ENCODE data around the gene SETX. TPM values are rescaled to one million over a fixed set of nuclear protein-coding genes. Genes with fewer than 3 reads are reported as not detected.
A peak's percentile ranks its signal among the peaks of the same experiment; 100 is the strongest.

SETX gene
- total RNA-seq, result 47.2 and 47.7 TPM in 2 replicates
- long read RNA-seq, partial matches to known transcripts, result 214 of 245 reads
- long read RNA-seq, other reads (novel, unspliced or antisense), result 31 of 245 reads

DNA sequence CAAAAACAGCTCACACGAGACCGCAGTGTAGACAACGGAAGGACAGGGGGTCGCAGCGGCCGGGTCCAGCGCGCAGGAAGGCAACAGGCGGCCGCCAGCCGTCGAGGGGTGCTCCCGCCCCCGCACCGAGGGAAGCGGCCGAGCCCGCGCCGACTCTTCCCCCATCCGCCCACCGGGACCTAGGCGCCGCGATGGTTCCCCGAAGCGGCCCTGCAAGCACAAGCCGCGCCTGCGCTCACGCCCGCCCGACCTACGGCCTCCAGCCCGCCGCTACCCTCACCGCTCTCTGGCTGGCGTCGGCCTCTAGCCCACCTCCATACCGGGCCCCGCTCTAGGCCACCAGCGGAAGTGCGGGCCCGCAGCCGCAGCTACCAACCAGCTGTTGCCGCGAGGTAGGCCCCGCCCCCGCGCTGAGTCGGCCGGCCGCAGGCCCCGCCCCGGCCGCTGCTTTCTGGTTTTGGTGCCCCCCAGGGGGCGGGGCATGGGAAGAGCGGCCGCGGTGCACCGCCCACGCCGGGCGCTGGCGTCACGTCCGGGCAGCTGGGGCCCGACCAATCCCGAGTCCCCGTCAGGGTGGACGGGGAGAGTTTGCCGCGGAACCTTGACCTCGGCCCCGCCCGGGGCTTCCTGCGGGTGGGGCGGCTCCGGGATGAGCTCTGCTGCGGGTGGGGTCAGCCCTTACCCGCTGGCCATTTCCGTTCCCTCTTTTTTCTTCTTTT is at the start of gene SETX:
SETX (minus strand) TSS at position 350 of the 719 bp plus-strand sequence. CDS start 5,558 bp downstream, outside the sequence.
- DNase-seq (ENCODE audit: low spot score, unreplicated experiment), result peak; percentile 93
- H3K27me3 Mint-ChIP-seq, result no peaks in the 10 kb centered on the region
- no peaks in the 10 kb centered on the region for H3K9me3 Mint-ChIP-seq (ENCODE audit: low read depth)
- H3K36me3 Mint-ChIP-seq (ENCODE audit: insufficient read depth), result peaks cover 14% of the 10 kb centered on the region
- TF ChIP-seq, protein P1, sequence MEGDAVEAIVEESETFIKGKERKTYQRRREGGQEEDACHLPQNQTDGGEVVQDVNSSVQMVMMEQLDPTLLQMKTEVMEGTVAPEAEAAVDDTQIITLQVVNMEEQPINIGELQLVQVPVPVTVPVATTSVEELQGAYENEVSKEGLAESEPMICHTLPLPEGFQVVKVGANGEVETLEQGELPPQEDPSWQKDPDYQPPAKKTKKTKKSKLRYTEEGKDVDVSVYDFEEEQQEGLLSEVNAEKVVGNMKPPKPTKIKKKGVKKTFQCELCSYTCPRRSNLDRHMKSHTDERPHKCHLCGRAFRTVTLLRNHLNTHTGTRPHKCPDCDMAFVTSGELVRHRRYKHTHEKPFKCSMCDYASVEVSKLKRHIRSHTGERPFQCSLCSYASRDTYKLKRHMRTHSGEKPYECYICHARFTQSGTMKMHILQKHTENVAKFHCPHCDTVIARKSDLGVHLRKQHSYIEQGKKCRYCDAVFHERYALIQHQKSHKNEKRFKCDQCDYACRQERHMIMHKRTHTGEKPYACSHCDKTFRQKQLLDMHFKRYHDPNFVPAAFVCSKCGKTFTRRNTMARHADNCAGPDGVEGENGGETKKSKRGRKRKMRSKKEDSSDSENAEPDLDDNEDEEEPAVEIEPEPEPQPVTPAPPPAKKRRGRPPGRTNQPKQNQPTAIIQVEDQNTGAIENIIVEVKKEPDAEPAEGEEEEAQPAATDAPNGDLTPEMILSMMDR (IDR thresholded peaks at IDR 0.05; ENCODE audit: unreplicated experiment), result no peak
- H3K27ac Mint-ChIP-seq, result peak within 1 kb of the TSS; percentile 97
- peaks cover 19% of the 10 kb centered on the region for H3K4me1 Mint-ChIP-seq (ENCODE audit: low read depth)
- peak within 1 kb of the TSS; percentile 93 for H3K4me3 Mint-ChIP-seq (ENCODE audit: low read depth)

GRCh38 chr9:132404228-132404881 is 49.6 kb upstream of the SETX start:
- H3K36me3 Mint-ChIP-seq (ENCODE audit: insufficient read depth), result peaks cover 13% of the 10 kb centered on the region
- H3K27ac Mint-ChIP-seq, result peak overlapping the region; percentile 8
- peak overlapping the region; percentile 25 for H3K4me3 Mint-ChIP-seq (ENCODE audit: low read depth)
- DNase-seq (ENCODE audit: low spot score, unreplicated experiment), result no peak
- H3K4me1 Mint-ChIP-seq (ENCODE audit: low read depth), result peaks cover 12% of the 10 kb centered on the region
- H3K9me3 Mint-ChIP-seq (ENCODE audit: low read depth), result no peaks in the 10 kb centered on the region
- peaks cover 7% of the 10 kb centered on the region for H3K27me3 Mint-ChIP-seq
- TF ChIP-seq, protein P1 (IDR thresholded peaks at IDR 0.05; ENCODE audit: unreplicated experiment), result no peak

DNA sequence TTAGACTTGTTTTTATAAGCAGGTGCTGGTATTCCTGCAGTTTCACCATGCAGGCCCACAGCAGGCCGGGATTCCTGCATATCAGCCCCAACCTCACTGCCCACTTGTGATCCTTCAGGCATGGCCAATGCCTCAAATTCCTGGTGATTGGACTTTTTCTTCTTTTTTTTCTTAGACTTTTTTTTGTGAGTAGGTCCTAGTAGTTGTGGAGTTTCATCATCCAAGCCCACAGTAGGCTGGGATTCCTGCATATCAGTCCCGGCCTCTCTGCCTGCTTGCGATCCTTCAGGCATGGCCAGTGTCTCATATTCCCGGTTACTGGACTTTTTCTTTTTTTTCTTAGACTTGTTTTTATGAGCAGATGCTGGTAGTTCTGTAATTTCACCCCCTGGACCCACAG is 47.0 kb upstream of the SETX start:
- Mint-ChIP-seq H3K9me3 (ENCODE audit: low read depth) (no peaks in the 10 kb centered on the region), H3K4me1 (ENCODE audit: low read depth) (peaks cover 10% of the 10 kb centered on the region), H3K36me3 (ENCODE audit: insufficient read depth) (peaks cover 24% of the 10 kb centered on the region), H3K27ac (peak overlapping the region; percentile 54), H3K4me3 (ENCODE audit: low read depth) (no peak overlapping the region), H3K27me3 (no peaks in the 10 kb centered on the region)
- no peak for DNase-seq (ENCODE audit: low spot score, unreplicated experiment)
- TF ChIP-seq, protein P1 (IDR thresholded peaks at IDR 0.05; ENCODE audit: unreplicated experiment), result no peak

DNA sequence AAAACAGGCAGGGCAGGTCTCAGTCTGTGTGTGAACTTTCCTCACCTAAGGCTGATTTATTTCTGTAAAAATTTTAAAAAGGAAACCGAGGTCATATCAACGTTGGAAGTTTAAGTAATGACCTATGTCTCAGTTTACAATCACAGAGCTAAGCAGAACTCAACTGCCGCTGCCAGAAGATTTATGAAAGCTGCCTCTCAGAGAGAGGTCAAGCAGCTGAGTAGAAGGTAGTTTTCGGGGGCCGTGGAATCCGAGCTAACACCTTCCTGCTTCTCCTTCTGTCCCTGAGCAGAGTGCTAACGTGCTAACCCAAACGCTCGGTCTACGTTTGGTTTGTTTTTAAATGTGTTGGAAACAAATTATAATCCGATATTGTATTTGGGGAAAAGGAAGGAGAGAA is 40.8 kb upstream of the SETX start:
- H3K4me3 Mint-ChIP-seq (ENCODE audit: low read depth), result no peak overlapping the region
- no peak for DNase-seq (ENCODE audit: low spot score, unreplicated experiment)
- peaks cover 35% of the 10 kb centered on the region for H3K36me3 Mint-ChIP-seq (ENCODE audit: insufficient read depth)
- H3K9me3 Mint-ChIP-seq (ENCODE audit: low read depth), result no peaks in the 10 kb centered on the region
- no peaks in the 10 kb centered on the region for H3K4me1 Mint-ChIP-seq (ENCODE audit: low read depth)
- TF ChIP-seq, protein P1 (IDR thresholded peaks at IDR 0.05; ENCODE audit: unreplicated experiment), result no peak
- H3K27me3 Mint-ChIP-seq, result no peaks in the 10 kb centered on the region
- no peak overlapping the region for H3K27ac Mint-ChIP-seq

DNA sequence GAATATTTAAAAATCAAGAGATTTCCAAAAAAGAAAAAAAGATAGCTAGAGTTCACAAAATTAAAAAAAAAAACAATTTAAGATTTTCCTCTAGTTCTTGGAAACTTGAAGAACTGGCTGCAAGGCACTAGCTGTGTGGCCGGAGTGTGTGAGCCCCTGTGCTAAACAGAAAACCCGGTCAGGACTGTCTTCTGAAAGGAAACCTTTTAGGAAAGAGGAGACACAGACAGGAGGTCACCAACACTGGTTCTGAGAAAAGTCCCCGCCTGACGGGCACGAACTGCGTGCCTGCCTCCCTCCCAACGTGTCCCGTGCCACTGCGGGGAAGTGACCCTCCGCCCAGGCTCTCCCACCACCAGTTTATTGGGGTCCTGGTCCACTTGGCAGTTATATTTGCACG is 36.7 kb upstream of the SETX start:
- TF ChIP-seq, protein P1 (IDR thresholded peaks at IDR 0.05; ENCODE audit: unreplicated experiment), result no peak
- Mint-ChIP-seq H3K4me1 (ENCODE audit: low read depth) (no peaks in the 10 kb centered on the region), H3K27me3 (no peaks in the 10 kb centered on the region), H3K4me3 (ENCODE audit: low read depth) (no peak overlapping the region), H3K9me3 (ENCODE audit: low read depth) (no peaks in the 10 kb centered on the region), H3K36me3 (ENCODE audit: insufficient read depth) (peaks cover 34% of the 10 kb centered on the region), H3K27ac (no peak overlapping the region)
- DNase-seq (ENCODE audit: low spot score, unreplicated experiment), result no peak
